Adipocyte (in vitro differentiated cells): ENCODE data around the gene PTPN4.
"Not testable (repeated sequence)": the region's sequence is repeated elsewhere in the genome, so short reads cannot be mapped to it uniquely, and the experiment has no call there.

Experiments used
- DNase-seq: peaks from one replicate; pipeline ENCODE4 v3.0.0-alpha.2; 2015; ENCODE audit warnings: low read depth
- H3K27me3 ChIP-seq: replicated peaks from 2 replicates; pipeline ENCODE4 v1.7.0; 2013; ENCODE audit warnings: mild to moderate bottlenecking, low read length, moderate library complexity; ENCODE audit not compliant: control insufficient read depth, insufficient read depth
- H3K36me3 ChIP-seq: 2 replicates; pipeline ENCODE4 v1.7.0; 2013; ENCODE audit warnings: low read length, mild to moderate bottlenecking, moderate library complexity; ENCODE audit not compliant: control insufficient read depth, insufficient read depth, severe bottlenecking
- H3K4me1 ChIP-seq: 2 replicates; pipeline ENCODE4 v1.7.0; 2013; ENCODE audit warnings: mild to moderate bottlenecking, low read length, moderate library complexity; ENCODE audit not compliant: control insufficient read depth, insufficient read depth
- H3K4me3 ChIP-seq: 2 replicates; pipeline ENCODE4 v1.7.0; 2013; ENCODE audit warnings: mild to moderate bottlenecking, low read length, moderate library complexity
- H3K9ac ChIP-seq: 2 replicates; pipeline ENCODE4 v1.7.0; 2013; ENCODE audit warnings: mild to moderate bottlenecking, low read length, moderate library complexity
- H3K9me3 ChIP-seq: 2 replicates; pipeline ENCODE4 v1.7.0; 2013; ENCODE audit warnings: mild to moderate bottlenecking, low read length, moderate library complexity; ENCODE audit not compliant: control insufficient read depth

Gene PTPN4

GRCh38 chr2:120012771-120013596 lies 253.3 kb downstream of the PTPN4 start, which contains the start of gene EPB41L5:
Gene EPB41L5 (plus strand): TSS chr2:120013077. CDS start chr2:120019085, 6,008 bp downstream.
- Histone ChIP-seq H3K27me3 (no peaks in the 10 kb centered on the region), H3K4me3 (peak within 1 kb of the TSS; percentile 93), H3K4me1 (peaks cover 16% of the 10 kb centered on the region), H3K9me3 (no peaks in the 10 kb centered on the region), H3K9ac (peak within 1 kb of the TSS; percentile 85), H3K36me3 (no peaks in the 10 kb centered on the region)
- peak; percentile 98 for DNase-seq

- Histone ChIP-seq H3K9ac (peak overlapping the region; percentile 85), H3K27me3 (no peaks in the 10 kb centered on the region), H3K9me3 (no peaks in the 10 kb centered on the region), H3K36me3 (no peaks in the 10 kb centered on the region), H3K4me1 (peaks cover 16% of the 10 kb centered on the region), H3K4me3 (peak overlapping the region; percentile 93)
- DNase-seq, result no peak
These were observed 254.0 kb downstream of the PTPN4 start for GRCh38 chr2:120013597-120014223.

GRCh38 chr2:120014226-120014980 lies 254.7 kb downstream of the PTPN4 start:
- Histone ChIP-seq H3K9me3 (no peaks in the 10 kb centered on the region), H3K4me3 (peak overlapping the region; percentile 93), H3K27me3 (no peaks in the 10 kb centered on the region), H3K36me3 (no peaks in the 10 kb centered on the region), H3K4me1 (peaks cover 16% of the 10 kb centered on the region), H3K9ac (peak overlapping the region; percentile 16)
- peak; percentile 7 for DNase-seq

- Histone ChIP-seq H3K36me3 (no peaks in the 10 kb centered on the region), H3K9ac (no peak overlapping the region), H3K4me1 (peaks cover 16% of the 10 kb centered on the region), H3K4me3 (no peak overlapping the region), H3K27me3 (no peaks in the 10 kb centered on the region), H3K9me3 (no peaks in the 10 kb centered on the region)
- no peak for DNase-seq
These were observed 257.1 kb downstream of the PTPN4 start for GRCh38 chr2:120016800-120017199.

- peak; percentile 5 for DNase-seq
These were observed 257.5 kb downstream of the PTPN4 start for GRCh38 chr2:120017201-120017600.

GRCh38 chr2:120018549-120018948 lies 258.8 kb downstream of the PTPN4 start:
- Histone ChIP-seq H3K9me3 (no peaks in the 10 kb centered on the region), H3K9ac (no peak overlapping the region), H3K4me3 (no peak overlapping the region), H3K4me1 (peaks cover 11% of the 10 kb centered on the region), H3K36me3 (no peaks in the 10 kb centered on the region), H3K27me3 (no peaks in the 10 kb centered on the region)
- no peak for DNase-seq

More at GRCh38 chr2:120017201-120017600, 257.5 kb downstream of the PTPN4 start:
- no peaks in the 10 kb centered on the region for H3K9me3 ChIP-seq
- peaks cover 13% of the 10 kb centered on the region for H3K4me1 ChIP-seq
- no peaks in the 10 kb centered on the region for H3K36me3 ChIP-seq
- no peak overlapping the region for H3K4me3 ChIP-seq
- no peak overlapping the region for H3K9ac ChIP-seq
- no peaks in the 10 kb centered on the region for H3K27me3 ChIP-seq

GRCh38 chr2:120020554-120020953 lies 260.8 kb downstream of the PTPN4 start:
- DNase-seq, result peak; percentile 46
- H3K9me3 ChIP-seq, result no peaks in the 10 kb centered on the region
- H3K36me3 ChIP-seq, result no peaks in the 10 kb centered on the region
- H3K4me3 ChIP-seq, result no peak overlapping the region
- no peaks in the 10 kb centered on the region for H3K4me1 ChIP-seq
- H3K27me3 ChIP-seq, result no peaks in the 10 kb centered on the region
- no peak overlapping the region for H3K9ac ChIP-seq

- H3K36me3 ChIP-seq, DNase-seq, H3K9me3 ChIP-seq, H3K9ac ChIP-seq, H3K4me1 ChIP-seq, H3K4me3 ChIP-seq, H3K27me3 ChIP-seq: not testable (repeated sequence)
These were observed 262.8 kb downstream of the PTPN4 start for GRCh38 chr2:120022505-120022904.

GRCh38 chr2:120026890-120027289 lies 267.2 kb downstream of the PTPN4 start:
- H3K36me3 ChIP-seq, result no peaks in the 10 kb centered on the region
- no peaks in the 10 kb centered on the region for H3K4me1 ChIP-seq
- no peak for DNase-seq
- H3K4me3 ChIP-seq, result no peak overlapping the region
- no peaks in the 10 kb centered on the region for H3K27me3 ChIP-seq
- H3K9ac ChIP-seq, result no peak overlapping the region
- H3K9me3 ChIP-seq, result no peaks in the 10 kb centered on the region

- Histone ChIP-seq H3K9me3 (no peaks in the 10 kb centered on the region), H3K9ac (no peak overlapping the region), H3K4me1 (no peaks in the 10 kb centered on the region), H3K36me3 (no peaks in the 10 kb centered on the region), H3K4me3 (no peak overlapping the region), H3K27me3 (no peaks in the 10 kb centered on the region)
- DNase-seq, result no peak
These were observed 269.1 kb downstream of the PTPN4 start for GRCh38 chr2:120028795-120029194.
